ENCODE measurements around the gene ARHGAP15. TPM values are rescaled to one million over a fixed set of nuclear protein-coding genes. Genes with fewer than 3 reads are reported as not detected.

The ARHGAP15 gene
- total and polyA plus RNA-seq, 12 donors: 4.7 to 33.8 (median 10.4) TPM

GRCh38 chr2:143241403-143242088 is 112.3 kb downstream of the ARHGAP15 start:
- Histone ChIP-seq H3K36me3 (replicated peaks in 1 of 2) (no peaks in the 10 kb centered on the region), H3K27ac (no peak overlapping the region), H3K9me3 (replicated peaks in 1 of 3) (no peaks in the 10 kb centered on the region), H3K4me1 (replicated peaks in 1 of 2) (no peaks in the 10 kb centered on the region), H3K27me3 (no peaks in the 10 kb centered on the region), H3K4me3 (no peak overlapping the region)
- intact Hi-C loops (cut with DNase I): no loop called here
- TF ChIP-seq CTCF (IDR thresholded peaks at IDR 0.05) (no peak), POLR2A (IDR thresholded peaks at IDR 0.05) (no peak)
- 81 to 85% (median 83%) methylated on average over 7 of the region's 7 CpGs for WGBS, 4 donors
- DNase-seq: no peak

DNA sequence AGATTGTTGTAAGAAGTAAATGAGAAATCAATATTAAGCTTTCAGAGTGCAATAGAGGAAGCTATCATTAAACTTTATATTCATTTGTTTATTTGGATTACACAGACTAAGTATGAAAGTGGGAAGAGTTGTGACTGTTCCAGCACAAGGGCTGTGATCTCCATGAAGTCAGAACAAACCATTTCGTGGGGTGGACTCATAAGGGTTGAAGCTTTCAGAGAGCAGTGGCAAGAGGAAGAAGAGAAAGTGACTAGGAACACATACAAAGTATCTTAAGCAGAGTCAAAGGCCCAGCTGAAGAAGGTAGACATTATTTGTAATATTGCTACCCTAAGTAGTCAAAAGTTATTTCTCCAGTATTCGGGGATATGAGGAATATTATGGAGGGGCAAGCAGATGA is 117.0 kb downstream of the ARHGAP15 start:
- no peaks in the 10 kb centered on the region for H3K9me3 ChIP-seq (replicated peaks in 1 of 3)
- 69 to 82% (median 71%) methylated on average over 2 of the region's 2 CpGs for WGBS, 4 donors
- no peaks in the 10 kb centered on the region for H3K36me3 ChIP-seq (replicated peaks in 1 of 2)
- intact Hi-C loops (cut with DNase I): no loop called here
- no peak overlapping the region for H3K4me3 ChIP-seq
- TF ChIP-seq POLR2A (IDR thresholded peaks at IDR 0.05) (no peak), CTCF (IDR thresholded peaks at IDR 0.05) (no peak)
- H3K27me3 ChIP-seq: no peaks in the 10 kb centered on the region
- DNase-seq: no peak
- no peak overlapping the region for H3K27ac ChIP-seq
- H3K4me1 ChIP-seq (replicated peaks in 1 of 2): no peaks in the 10 kb centered on the region

GRCh38 chr2:143246815-143247744 is 117.9 kb downstream of the ARHGAP15 start:
- 81 to 92% (median 85%) methylated on average over 10 of the region's 10 CpGs for WGBS, 4 donors
- TF ChIP-seq CTCF (IDR thresholded peaks at IDR 0.05): no peak
- no peak for TF ChIP-seq POLR2A (IDR thresholded peaks at IDR 0.05)
- no peaks in the 10 kb centered on the region for H3K4me1 ChIP-seq (replicated peaks in 1 of 2)
- H3K9me3 ChIP-seq (replicated peaks in 1 of 3): no peaks in the 10 kb centered on the region
- intact Hi-C loops (cut with DNase I): no loop called here
- H3K27ac ChIP-seq: no peak overlapping the region
- no peak for DNase-seq
- no peaks in the 10 kb centered on the region for H3K27me3 ChIP-seq
- H3K36me3 ChIP-seq (replicated peaks in 1 of 2): no peaks in the 10 kb centered on the region
- no peak overlapping the region for H3K4me3 ChIP-seq

DNA sequence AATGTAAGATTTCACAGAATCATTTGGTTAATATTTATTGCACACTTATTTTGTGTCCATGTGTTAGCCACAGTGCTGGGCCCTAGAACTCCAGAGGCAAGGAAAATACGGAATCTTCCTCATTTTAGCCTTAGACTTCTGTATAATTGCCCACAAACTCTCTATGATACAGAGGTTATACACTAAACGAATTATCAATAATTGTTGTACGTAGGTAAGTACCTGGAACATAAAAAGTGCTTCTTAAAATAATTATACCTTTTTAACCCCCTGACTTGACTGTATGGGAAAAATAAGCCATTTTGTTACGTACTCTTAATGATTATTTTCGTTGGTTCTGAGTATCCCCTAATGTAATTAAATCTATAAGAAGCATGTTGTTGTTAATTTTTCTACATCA is 119.4 kb downstream of the ARHGAP15 start:
- Histone ChIP-seq H3K4me3 (no peak overlapping the region), H3K9me3 (replicated peaks in 1 of 3) (no peaks in the 10 kb centered on the region), H3K4me1 (replicated peaks in 1 of 2) (no peaks in the 10 kb centered on the region), H3K27me3 (no peaks in the 10 kb centered on the region), H3K36me3 (replicated peaks in 1 of 2) (no peaks in the 10 kb centered on the region), H3K27ac (no peak overlapping the region)
- intact Hi-C loops (cut with DNase I): no loop called here
- no peak for DNase-seq
- TF ChIP-seq CTCF (IDR thresholded peaks at IDR 0.05) (no peak), POLR2A (IDR thresholded peaks at IDR 0.05) (no peak)
- WGBS, 4 donors: 74 to 88% (median 82%) methylated on average over 5 of the region's 5 CpGs

All from adrenal gland (tissue), 12 donors.